GM06990 (cell line): ENCODE measurements around the gene EGR1.

Source experiments
- DNase-seq: peaks from one replicate; pipeline ENCODE4 v3.0.0-alpha.2; 2011; ENCODE audit not compliant: insufficient read length; ENCODE audit errors: extremely low read depth
- H3K27me3 ChIP-seq: replicated peaks from 2 replicates; pipeline ENCODE4 v1.6.0; 2011; ENCODE audit warnings: low read length; ENCODE audit not compliant: control insufficient read depth, insufficient read depth
- H3K36me3 ChIP-seq: 2 replicates; pipeline ENCODE4 v1.5.1; 2011; ENCODE audit warnings: low read length; ENCODE audit not compliant: control insufficient read depth, insufficient read depth
- H3K4me3 ChIP-seq: replicated peaks from 2 replicates; pipeline ENCODE4 v1.5.1; 2011; ENCODE audit warnings: low read depth, mild to moderate bottlenecking, control low read depth, low read length
- CTCF ChIP-seq: IDR thresholded peaks from 2 replicates; pipeline ENCODE4 v1.5.1; 2011; ENCODE audit warnings: low read length, control low read depth, mild to moderate bottlenecking, inconsistent platforms; ENCODE audit not compliant: insufficient read depth, poor library complexity, severe bottlenecking

EGR1 gene

GRCh38 chr5:138467711-138468132 lies 2.4 kb downstream of the EGR1 start:
- DNase-seq, result no peak
- H3K4me3 ChIP-seq, result no peak overlapping the region

GRCh38 chr5:138468133-138468965 lies 3.1 kb downstream of the EGR1 start:
- Histone ChIP-seq H3K36me3 (no peaks in the 10 kb centered on the region), H3K4me3 (no peak overlapping the region), H3K27me3 (no peaks in the 10 kb centered on the region; the same call in 1 of the 2 replicates)
- no peak for TF ChIP-seq CTCF
- no peak for DNase-seq

More at GRCh38 chr5:138467711-138468132, 2.4 kb downstream of the EGR1 start:
- Histone ChIP-seq H3K36me3 (no peaks in the 10 kb centered on the region), H3K27me3 (no peaks in the 10 kb centered on the region; the same call in 1 of the 2 replicates)
- TF ChIP-seq CTCF, result no peak

- TF ChIP-seq CTCF, result no peak
- Histone ChIP-seq H3K27me3 (no peaks in the 10 kb centered on the region; the same call in 1 of the 2 replicates), H3K36me3 (no peaks in the 10 kb centered on the region), H3K4me3 (no peak overlapping the region)
- DNase-seq, result no peak
Measured at GRCh38 chr5:138468966-138469539, 3.8 kb downstream of the EGR1 start.

- Histone ChIP-seq H3K36me3 (no peaks in the 10 kb centered on the region), H3K27me3 (no peaks in the 10 kb centered on the region; the same call in 1 of the 2 replicates), H3K4me3 (no peak overlapping the region)
- no peak for TF ChIP-seq CTCF
- no peak for DNase-seq
Measured at GRCh38 chr5:138469540-138470321, 4.5 kb downstream of the EGR1 start.

GRCh38 chr5:138470322-138471051 lies 5.2 kb downstream of the EGR1 start:
- DNase-seq, result no peak
- no peak overlapping the region for H3K4me3 ChIP-seq
- no peaks in the 10 kb centered on the region for H3K36me3 ChIP-seq
- no peaks in the 10 kb centered on the region; the same call in 1 of the 2 replicates for H3K27me3 ChIP-seq
- TF ChIP-seq CTCF, result no peak
